GM19193 (cell line): ENCODE results near the gene MAGI2.

Source experiments
- POLR2A ChIP-seq: IDR thresholded peaks from 4 replicates; pipeline ENCODE4 v1.6.1; 2011; ENCODE audit not compliant: insufficient read depth, insufficient read length; ENCODE audit errors: extremely low read depth

MAGI2 gene

DNA sequence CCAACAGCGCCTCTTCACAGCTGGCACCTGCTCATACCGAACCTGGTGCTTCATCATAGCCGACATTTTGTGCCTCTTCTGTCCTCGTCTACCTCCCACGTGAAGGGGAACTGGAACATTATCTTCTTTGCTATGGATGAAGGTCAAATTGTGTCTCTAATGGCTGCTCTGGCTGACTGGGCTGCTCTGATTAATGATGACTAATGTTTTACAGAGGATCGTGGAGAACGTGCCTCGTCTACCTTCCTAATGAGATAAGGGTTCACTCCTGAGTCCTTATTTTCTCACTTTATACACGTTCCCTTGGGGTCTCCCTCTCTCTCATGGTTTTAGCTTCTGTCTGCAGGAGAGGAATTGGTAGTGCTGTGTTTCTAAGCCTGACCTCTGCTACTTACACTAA is 1234.6 kb downstream of the MAGI2 start:
- no peak for TF ChIP-seq POLR2A

DNA sequence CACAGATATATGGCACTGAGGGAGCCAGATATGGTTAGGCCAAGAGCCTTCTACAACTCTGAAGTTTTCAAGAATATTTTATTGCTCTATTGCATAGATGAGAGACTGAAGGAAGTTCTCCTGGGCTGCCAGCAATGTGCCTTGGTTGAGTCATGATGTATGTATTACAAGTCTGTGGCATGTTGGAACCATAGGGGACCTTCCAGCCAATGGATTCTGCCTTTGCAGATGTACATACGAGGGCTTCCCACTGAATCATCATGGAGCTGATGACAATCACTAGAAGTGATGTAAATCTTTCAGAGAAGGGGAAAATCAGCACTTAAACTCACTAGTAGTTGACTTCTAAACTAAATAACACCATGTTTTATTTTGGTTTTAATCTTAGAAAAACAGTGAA is 1235.4 kb downstream of the MAGI2 start:
- no peak for TF ChIP-seq POLR2A

DNA sequence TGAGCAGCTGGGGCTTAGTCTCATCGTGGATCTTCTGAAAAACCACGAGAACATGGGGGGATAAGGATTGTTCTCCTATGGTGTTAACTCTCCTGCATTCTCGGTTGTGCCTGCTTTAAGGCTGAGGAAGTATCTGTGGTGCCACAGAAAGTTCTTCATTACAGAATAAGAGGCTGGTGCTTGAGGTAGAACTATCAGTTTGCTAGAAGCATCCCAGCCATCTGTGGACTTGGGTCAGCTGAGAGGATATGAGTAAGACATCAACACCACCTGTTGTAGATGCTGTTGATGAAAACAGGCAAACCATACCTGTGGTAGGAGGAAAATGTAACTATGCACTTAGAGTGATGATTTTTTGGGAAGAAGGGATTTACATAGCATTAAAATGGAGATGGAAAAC is 1238.3 kb downstream of the MAGI2 start:
- TF ChIP-seq POLR2A = no peak

DNA sequence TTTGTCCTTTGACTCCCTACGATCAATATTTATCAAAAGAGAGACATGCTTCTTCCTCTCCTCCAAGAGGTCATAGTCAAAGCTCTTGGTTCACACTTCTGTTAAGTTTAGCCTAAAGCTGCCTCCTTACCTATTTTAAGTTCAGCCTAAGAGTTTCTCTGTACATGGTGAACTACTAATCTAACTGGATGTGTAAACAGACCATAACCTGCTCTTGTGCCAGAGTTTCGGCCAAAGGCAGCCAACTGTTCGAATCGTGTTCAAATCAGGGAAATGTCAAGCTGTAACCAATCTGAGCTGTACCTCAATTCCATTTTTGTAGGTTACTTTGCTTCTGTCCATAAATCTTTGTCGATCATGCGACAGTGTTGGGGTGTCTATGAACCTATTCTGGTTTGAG is 1240.1 kb downstream of the MAGI2 start:
- TF ChIP-seq POLR2A = no peak

DNA sequence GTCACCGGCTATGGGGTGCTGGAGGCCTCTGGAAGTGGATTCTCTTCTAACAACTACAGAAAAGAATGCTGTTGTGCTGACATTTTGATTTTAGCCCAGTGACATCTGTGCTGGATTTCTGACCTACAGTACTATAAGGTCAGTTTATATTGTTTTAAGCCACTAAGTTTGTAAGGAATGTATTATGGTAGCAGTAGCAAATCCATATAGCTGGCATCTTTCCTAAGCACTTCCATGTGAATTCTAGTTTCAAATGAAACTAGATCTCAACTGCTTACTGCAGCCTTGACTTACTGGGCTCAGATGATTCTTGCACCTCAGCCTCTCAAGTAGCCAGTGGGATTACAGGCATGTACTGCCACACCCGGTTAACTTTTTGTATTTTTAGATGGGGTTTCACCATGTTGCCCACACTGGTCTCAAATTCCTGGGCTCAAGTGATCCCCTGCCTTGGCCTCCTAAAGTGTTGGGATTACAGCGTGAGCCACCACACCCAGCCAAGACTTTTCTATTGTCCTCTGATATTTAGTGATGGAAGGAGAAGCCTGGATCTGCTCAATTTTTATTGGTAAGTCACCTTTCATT is 1240.9 kb downstream of the MAGI2 start:
- TF ChIP-seq POLR2A = no peak

DNA sequence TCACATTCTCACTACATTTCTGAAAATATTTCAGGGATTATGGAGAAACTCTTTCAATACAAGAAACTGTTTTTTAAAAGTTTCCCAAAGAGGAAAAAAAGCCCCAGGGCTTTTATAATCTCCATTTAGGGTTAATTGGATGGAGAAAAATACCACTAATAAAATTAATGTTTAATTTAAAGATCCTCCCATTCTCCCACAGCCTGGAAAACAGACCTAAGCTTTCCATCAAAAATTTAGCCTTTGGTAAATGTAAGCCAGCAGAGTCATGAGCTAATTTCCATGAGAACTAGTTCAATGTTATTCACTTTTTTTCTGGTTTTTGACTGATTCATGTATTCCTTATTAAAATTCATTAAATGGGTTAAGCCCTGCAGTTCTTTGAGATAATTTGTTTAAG is 1246.2 kb downstream of the MAGI2 start:
- TF ChIP-seq POLR2A = no peak

DNA sequence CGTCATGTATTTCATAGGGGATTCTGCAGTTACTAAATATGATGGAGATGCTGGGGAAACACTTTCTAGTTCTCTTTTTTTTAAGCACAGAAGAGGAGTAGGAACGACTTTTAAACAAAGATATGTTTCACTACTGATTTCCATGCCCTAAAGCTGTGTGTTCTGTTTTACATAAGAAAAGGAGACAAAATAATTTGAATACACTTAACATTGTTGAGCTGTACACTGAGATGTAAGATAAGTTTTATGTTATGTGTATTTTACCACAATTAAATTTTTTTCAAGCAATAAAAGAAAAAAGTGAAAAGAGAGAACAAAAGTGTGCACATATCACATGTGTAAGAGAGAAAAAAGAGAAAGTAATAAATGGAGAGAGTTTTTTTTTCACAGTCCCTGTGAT is 1246.7 kb downstream of the MAGI2 start:
- no peak for TF ChIP-seq POLR2A

DNA sequence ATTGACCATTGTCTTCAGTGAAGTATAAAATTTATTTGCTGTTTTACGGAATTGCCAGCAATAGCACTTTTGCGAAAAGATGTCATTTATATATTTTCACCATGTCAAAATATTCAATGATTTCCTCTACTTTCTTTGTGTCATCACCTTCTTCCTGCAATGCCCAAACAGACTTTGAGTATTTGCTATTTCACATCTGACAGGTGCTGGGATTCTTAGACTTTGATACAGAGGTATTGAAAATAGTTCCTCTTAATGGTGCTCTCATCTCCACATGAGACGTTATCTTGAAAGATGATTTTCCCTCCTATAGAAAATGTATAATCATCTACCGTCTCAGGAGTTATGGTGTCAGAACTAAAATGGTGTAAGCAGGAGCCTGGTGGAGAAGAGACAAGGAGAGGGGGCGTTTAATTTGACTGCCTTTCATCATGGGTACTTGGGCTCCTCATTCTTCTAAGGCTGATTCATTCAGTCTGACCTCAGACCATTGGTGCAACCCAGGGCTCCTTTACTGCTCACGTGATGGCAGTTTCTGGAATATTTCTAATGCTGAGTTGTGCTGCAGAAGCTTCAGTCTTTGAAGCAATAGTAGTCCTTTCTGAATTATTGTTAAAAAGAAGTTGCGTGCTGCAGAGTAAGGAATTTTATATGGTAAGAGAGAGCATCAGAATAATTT is 1250.3 kb downstream of the MAGI2 start:
- no peak for TF ChIP-seq POLR2A

DNA sequence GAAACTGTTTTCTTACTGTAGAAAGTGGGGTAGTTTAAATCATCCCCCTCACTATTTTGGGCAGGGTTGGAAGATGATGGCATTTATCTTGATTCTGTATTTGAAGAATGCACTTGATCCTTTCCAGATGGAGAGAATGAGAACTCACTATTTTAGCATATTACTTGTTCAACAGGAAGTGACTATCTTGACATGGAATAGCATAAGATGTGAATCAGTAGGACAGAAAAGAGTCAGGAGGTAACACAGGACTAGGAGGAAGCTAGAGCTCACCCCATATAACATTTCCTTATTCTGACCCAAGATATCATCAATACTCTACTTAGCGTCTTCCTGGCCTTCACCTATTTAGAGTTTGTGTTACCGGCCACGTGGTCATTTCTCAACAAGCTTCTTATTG is 1254.7 kb downstream of the MAGI2 start:
- no peak for TF ChIP-seq POLR2A

DNA sequence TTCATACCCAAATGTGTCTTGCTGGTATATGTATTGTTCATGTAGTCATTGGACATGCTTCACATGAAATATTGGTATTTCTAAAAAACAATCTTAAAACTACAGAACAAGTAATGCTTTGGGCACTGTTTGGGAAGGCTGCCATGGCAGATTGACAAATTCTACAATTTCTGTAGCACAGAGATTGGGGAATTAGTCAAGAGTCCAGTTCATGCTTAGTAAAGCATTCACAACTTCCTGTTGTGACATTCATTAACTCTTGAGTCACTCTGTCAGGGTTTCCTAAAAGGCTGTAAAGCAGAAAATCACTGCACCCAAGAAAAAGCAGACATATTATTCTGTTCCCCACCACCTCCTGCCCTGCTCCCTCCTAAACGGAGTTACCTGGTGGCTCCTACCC is 1256.0 kb downstream of the MAGI2 start:
- TF ChIP-seq POLR2A = no peak

DNA sequence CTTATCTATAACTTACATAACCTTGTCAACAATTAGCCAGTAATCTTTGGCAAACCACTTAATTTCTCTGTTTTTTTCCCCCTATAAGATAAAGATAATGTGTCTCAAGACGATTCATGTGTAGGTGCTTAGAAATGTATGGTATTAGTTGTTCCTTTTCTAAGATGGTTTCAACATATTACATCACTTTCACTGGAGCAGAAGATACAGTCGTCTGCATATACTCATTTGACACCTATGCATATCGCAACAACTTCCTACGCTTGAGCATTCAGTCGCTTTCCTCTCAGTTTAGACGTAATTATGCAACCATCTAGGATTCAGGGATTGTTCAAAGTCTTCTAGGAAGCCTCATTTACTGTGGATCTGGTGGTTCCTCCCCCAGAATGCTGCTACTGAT is 1258.2 kb downstream of the MAGI2 start:
- no peak for TF ChIP-seq POLR2A

DNA sequence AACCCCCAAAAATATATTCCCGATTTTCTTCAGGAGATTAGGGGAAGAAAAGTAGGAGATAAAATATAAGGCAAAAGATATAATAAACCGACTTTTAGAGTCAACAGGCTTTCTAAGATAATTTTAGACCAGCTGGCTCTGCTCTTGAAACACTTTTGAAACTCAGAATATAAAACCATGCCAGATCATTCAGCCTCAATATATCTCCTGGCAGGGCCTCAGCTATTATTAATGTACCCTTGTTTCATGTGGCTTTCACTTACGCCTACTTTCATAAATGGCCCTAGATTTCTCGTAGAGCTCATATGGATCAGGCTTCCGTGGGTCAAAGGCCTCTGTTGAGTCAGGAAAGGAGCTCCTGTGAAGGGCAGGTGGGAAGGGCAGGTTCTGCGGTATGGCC is 1258.9 kb downstream of the MAGI2 start:
- no peak for TF ChIP-seq POLR2A

DNA sequence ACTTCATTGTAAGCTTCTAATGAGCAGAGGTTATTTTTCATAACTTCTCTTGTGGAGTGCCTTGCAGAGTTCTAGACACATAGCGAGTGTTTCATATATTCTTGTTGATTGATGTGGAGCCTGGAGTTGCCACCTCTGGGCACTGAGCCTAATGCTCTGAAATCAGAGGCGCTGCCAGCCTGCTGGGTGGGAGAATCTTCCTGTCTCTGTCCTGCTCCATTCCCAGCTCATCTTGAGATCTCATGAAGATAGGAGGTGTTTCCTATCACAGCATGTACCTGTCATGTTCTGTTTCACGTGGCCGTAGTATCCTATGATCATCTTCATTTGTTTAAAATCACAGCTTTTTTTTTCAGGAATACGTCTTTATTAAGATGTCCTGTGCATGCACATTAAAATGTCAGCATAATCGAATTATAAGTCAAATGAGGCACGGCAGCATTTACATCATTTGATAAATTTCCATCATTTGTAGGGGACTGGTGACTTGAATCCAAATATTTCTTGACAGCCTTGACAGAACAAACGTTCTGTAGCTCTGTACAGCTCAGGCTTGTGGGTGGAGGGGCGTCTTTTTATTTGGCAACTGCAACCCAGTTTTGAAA is 1261.9 kb downstream of the MAGI2 start:
- no peak for TF ChIP-seq POLR2A

DNA sequence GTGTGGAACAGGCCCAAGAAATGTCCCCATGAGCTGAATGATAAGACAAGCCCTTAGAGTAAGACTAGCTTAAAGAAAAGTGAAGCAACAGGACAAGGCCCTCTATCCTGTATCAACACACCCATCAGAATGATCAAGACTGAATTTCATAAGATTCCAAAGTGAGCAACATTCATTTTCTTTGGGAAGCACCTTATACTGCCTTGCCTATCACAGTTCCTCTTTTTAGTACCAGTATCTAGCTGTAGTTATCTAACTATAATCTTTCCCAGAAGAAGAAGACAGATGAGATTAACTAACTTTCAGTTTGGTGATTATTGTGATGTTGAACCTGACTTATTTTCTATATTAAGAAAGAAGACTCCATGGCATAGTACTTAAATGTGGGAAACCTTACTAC is 1263.7 kb downstream of the MAGI2 start:
- no peak for TF ChIP-seq POLR2A

DNA sequence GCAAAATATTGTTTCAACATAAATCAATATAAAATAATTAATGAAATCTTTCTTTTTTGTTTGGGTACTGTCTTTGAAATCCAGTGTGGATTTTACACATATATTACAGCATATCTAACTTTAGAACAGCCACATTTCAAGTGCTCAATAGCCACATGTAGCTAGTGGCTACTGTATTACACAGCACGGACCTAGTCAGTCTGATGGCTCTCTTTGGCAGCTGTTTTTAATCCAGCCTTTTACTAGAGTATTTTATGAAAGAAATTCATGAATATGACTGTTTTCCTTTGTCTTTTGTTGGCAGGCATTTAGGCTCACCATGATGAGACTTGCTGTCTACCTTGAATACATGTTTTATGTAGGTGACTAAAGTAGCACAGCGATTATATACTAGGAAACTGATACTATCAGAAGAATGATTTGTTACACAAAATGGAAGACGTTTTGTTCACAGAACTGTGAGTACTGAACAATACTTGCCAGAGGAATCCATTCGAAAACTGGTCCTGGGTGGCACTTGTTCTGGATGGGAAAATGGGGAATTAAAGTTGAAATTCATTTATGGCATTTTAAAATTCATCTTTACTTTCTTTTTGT is 1268.2 kb downstream of the MAGI2 start:
- TF ChIP-seq POLR2A = no peak

DNA sequence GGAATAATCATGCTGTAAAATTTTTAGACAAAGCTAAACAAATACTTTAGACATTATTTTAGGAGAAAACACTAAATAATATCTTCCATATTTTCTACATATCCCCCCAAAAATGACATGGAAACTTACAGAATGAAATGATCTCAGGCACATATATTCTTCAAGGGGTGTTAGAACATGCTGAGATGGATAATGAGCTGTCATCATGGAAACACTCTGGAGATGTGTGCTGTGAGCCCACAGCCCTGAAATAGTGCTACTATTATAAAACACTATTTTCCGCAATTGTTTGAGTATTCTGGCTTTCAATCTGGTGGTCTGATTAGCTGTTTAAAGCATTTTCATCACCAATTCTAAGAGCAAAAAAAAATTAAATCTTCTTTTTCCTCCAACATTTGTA is 1269.2 kb downstream of the MAGI2 start:
- TF ChIP-seq POLR2A = no peak

DNA sequence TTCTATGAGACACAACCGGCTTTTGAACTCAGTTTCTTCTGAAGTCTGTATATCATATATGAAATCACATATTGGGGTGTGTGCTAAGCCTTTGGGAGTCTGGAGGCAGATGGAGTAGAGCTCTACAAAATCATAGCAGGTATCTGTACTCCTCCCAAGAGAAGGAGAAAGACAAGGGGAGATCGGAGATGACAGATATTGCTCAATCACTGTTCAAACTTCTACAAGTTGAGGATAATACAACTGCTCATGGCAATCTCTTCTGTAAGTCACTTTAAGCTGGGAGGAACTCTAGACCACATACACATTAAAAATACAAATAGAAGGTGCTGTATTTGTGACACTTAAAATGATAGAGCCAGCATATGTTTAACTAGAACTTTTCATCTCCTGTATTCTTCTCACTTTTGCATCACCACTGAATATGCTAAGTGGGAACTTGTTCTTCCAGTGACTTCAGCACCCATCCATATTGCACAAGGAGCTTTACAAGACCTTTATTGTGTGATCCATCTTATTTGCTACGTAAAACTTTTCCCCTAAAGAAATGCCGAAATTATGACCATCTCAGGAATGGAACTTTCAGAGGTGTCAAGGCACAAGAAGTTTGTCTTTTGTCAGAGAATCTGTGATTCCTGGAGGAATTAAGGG is 1273.5 kb downstream of the MAGI2 start:
- no peak for TF ChIP-seq POLR2A

DNA sequence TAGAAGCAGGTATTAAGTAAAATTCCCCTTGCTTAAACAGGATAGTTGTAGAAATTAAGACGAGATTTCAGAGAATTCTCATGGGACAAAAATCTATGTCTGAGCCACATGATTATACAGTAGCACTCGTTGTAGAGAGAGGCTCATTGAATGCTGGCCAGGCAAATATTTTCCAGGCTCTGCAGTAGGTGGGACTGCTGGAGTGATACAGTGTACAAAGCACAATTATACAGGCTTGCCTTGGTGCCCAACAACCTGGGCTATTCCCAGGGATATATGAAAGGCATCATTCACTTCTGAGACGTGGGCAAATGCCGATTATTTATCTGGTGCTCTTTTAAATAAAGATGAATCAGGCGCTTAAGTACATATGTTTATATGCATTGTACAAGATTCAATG is 1274.3 kb downstream of the MAGI2 start:
- TF ChIP-seq POLR2A = no peak
